Right atrium auricular region (tissue), 2 donors: Measurements from ENCODE around the gene ABCB11. TPM values are rescaled to one million over a fixed set of nuclear protein-coding genes. Genes with fewer than 3 reads are reported as not detected.

ENCODE experiments used
- DNase-seq: peaks from one replicate; pipeline ENCODE4 v3.0.0-alpha.2; 2019; ENCODE audit warnings: low spot score
- H3K27ac ChIP-seq, 2 donors: fragments of 200-600 bp; sonication (generic); 1 replicate in 1 of 2; 2 replicates in 1 of 2; pipeline ENCODE4 v1.5.1; 2016 to 2019
- H3K27me3 ChIP-seq, 2 donors: fragments of 200-600 bp; sonication (generic); one replicate each; pipeline versions ENCODE4 v1.5.1 to v1.6.0; 2017 to 2019
- H3K36me3 ChIP-seq: fragments of 200-600 bp; sonication (generic); one replicate; pipeline ENCODE4 v1.5.1; 2016
- H3K4me1 ChIP-seq, 2 donors: fragments of 200-600 bp; sonication (generic); one replicate each; pipeline versions ENCODE4 v1.5.1 to v1.6.0; 2017 to 2019
- H3K4me3 ChIP-seq, 2 donors: fragments of 200-600 bp; sonication (generic); 1 replicate in 1 of 2; 2 replicates in 1 of 2; pipeline ENCODE4 v1.5.1; 2017 to 2019; ENCODE audit warnings: mild to moderate bottlenecking in 1 of 2, moderate library complexity in 1 of 2
- H3K9me3 ChIP-seq, 2 donors: fragments of 200-600 bp; sonication (generic); one replicate each; pipeline ENCODE4 v1.5.1; 2019
- total RNA-seq, 2 donors: library from RNA; depleted of rRNA; stranded (reverse); fragments of >200 nt; gene quantifications; one replicate each; pipeline ENCODE4 v1.1.0, GENCODE V29; 2016
- TF ChIP-seq, protein P1 (sequence below), 2 donors: fragments of 200-600 bp; sonication (generic); IDR thresholded peaks; one replicate each; pipeline ENCODE4 v1.5.1; 2019; ENCODE audit warnings: antibody characterized with exemption in 2 of 2

Gene ABCB11
- total RNA-seq, 2 donors from 2014 or later = 0.12 to 0.33 TPM

DNA sequence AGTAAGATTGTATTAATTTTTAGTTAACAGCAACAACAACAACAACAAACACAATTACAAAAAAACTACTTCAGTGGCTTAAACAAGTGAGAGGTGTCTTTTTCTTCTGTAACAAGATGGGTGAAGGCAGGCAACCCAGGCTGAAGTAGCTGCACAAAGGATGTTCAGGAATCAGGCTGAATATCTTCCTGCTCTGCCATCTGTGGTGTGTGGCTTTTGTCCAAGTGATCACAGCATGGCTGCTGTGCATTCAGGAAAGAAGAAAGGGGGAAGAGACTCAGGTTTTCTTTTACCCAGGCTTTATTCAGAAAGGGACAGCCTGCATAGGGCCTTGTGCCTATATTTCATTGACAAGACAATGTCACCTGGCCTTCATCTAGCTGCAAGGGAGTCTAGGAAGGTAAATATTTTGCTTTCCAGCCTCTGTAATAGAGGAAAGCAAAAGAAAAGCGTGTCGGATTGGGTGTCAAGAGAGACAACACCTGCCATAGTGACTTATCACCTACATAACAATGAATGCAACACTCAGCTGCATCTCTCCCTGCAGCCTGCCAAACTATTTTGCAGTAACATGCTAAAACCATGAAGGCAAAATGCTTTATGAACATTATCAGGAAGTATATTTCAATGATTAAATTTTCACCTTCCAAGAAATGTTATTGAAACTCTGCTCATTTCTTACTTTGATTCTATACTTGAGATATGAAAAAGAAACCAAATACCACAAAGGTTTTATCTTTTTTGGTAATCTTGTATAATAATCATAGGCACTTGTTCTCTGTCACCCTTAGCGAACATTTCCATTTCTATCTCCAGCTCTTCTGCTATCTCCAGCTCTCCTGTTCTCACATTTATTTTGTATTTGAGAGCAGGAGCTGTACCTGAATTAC is 115.4 kb downstream of the ABCB11 start:
- Histone ChIP-seq H3K27ac (no peak overlapping the region), H3K27me3 (no peaks in the 10 kb centered on the region), H3K9me3 (peaks cover 0 to 5% of the 10 kb centered on the region in 2 donors), H3K4me1 (no peaks in the 10 kb centered on the region), H3K4me3 (no peak overlapping the region), H3K36me3 (no peaks in the 10 kb centered on the region)
- DNase-seq = no peak
- TF ChIP-seq, protein P1, sequence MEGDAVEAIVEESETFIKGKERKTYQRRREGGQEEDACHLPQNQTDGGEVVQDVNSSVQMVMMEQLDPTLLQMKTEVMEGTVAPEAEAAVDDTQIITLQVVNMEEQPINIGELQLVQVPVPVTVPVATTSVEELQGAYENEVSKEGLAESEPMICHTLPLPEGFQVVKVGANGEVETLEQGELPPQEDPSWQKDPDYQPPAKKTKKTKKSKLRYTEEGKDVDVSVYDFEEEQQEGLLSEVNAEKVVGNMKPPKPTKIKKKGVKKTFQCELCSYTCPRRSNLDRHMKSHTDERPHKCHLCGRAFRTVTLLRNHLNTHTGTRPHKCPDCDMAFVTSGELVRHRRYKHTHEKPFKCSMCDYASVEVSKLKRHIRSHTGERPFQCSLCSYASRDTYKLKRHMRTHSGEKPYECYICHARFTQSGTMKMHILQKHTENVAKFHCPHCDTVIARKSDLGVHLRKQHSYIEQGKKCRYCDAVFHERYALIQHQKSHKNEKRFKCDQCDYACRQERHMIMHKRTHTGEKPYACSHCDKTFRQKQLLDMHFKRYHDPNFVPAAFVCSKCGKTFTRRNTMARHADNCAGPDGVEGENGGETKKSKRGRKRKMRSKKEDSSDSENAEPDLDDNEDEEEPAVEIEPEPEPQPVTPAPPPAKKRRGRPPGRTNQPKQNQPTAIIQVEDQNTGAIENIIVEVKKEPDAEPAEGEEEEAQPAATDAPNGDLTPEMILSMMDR (IDR thresholded peaks at IDR 0.05) = no peak

DNA sequence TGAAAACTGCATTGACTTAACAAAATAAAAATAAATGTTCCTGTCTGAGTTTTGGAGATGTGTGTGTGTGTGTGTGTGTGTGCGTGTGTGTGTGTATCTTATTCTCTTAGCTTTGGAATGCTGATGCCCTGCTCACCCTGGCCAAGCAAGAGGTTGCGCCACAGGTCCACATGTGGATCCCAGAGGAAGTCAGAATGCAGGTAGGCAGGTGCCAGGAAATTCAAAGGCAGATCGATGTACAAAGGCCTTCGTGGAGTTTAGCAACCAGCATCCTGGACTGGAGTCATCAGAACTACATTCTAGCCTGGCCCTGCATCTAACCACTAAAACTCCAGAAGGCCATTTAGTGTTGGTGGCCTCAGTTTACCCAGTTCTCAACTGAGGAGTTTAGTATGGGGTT is 117.6 kb downstream of the ABCB11 start:
- DNase-seq = no peak
- Histone ChIP-seq H3K9me3 (peaks cover 0 to 5% of the 10 kb centered on the region in 2 donors), H3K27me3 (no peaks in the 10 kb centered on the region), H3K36me3 (no peaks in the 10 kb centered on the region), H3K27ac (no peak overlapping the region), H3K4me3 (no peak overlapping the region), H3K4me1 (no peaks in the 10 kb centered on the region)
- TF ChIP-seq, protein P1 (IDR thresholded peaks at IDR 0.05) = no peak

DNA sequence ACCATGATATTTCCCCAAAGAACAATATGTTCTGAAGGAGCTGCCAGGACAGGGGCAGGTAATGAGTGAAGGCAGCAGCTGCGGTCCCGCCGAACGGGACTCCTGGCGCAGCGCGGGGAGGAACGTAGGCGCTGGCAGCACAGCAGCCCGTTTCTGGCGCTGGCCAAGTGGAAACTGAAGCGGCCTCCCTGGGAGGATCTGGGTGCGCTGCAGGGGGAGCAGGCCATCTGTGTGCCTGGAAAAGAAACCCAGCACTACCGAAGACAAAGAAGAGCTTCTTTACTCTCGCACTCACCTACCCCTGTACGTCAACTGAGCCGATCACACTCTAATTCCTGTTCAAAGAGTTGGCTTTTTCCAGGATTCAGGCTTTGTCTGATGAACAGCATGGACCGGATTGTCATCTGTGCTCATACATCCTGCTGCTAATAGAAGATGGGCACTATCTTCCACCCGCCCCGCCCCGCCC is 118.2 kb downstream of the ABCB11 start:
- Histone ChIP-seq H3K36me3 (no peaks in the 10 kb centered on the region), H3K27me3 (no peaks in the 10 kb centered on the region), H3K9me3 (peaks cover 0 to 5% of the 10 kb centered on the region in 2 donors), H3K4me1 (no peaks in the 10 kb centered on the region), H3K27ac (no peak overlapping the region), H3K4me3 (peak overlapping the region in 1 of 2 donors; percentile 2)
- TF ChIP-seq, protein P1 (IDR thresholded peaks at IDR 0.05) = no peak
- DNase-seq = no peak

DNA sequence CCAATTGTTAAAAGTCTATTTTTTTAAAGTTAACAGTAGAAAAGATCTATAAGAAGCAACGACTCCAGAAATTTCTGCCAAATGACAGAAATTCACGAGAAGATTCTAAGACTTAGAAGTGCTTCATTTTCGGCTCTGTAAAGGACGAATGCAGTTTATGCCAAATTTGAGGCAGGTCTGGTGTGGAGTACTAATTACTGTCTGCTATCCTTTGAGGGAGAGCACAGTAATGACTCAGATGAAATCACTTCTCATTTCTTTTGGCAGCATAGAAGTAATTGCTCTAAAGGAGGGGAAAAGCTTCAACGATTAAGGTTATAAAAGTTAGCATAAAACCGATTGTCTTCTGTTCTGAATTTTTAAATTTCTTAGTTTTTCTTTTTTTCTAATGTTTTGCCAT is 118.7 kb downstream of the ABCB11 start:
- TF ChIP-seq, protein P1 (IDR thresholded peaks at IDR 0.05) = no peak
- no peak for DNase-seq
- Histone ChIP-seq H3K27ac (no peak overlapping the region), H3K4me1 (no peaks in the 10 kb centered on the region), H3K4me3 (no peak overlapping the region), H3K9me3 (peaks cover 0 to 5% of the 10 kb centered on the region in 2 donors), H3K36me3 (no peaks in the 10 kb centered on the region), H3K27me3 (no peaks in the 10 kb centered on the region)

DNA sequence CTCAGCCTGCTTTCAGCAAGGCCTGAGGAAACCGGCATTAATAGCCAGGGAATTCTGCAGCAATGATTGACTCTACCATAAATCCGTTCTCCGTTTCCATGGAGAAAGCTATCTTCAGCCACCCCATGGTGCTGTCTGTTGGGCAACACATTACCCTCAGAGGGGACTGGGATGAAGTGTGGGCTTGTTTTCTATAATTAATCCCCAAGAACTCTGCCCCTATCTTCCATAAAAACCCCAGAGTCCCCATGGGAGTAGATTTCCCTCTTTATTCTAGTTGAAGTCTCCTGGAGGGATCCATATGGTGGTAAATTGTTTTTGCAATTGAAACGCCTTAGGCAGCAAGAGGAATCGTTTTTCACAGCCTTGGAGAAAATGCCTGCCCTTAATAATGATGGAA is 120.8 kb downstream of the ABCB11 start:
- Histone ChIP-seq H3K36me3 (no peaks in the 10 kb centered on the region), H3K27me3 (no peaks in the 10 kb centered on the region), H3K4me3 (no peak overlapping the region), H3K4me1 (no peaks in the 10 kb centered on the region), H3K27ac (no peak overlapping the region), H3K9me3 (no peaks in the 10 kb centered on the region)
- DNase-seq = no peak
- TF ChIP-seq, protein P1 (IDR thresholded peaks at IDR 0.05) = no peak
